Measurements from ENCODE around the gene DCC. TPM values are rescaled to one million over a fixed set of nuclear protein-coding genes. Genes with fewer than 3 reads are reported as not detected.

The DCC gene
- total and polyA plus RNA-seq, 12 donors: under 0.01 to 0.89 (median 0.09) TPM; not detected in 8

GRCh38 chr18:52824126-52824525 is 484.1 kb downstream of the DCC start:
- Histone ChIP-seq H3K4me3 (no peak overlapping the region), H3K4me1 (no peaks in the 10 kb centered on the region), H3K27ac (peak overlapping the region in 1 of 10 donors; percentile 9), H3K27me3 (no peaks in the 10 kb centered on the region), H3K9me3 (no peaks in the 10 kb centered on the region), H3K36me3 (no peaks in the 10 kb centered on the region)
- intact Hi-C loops (cut with DNase I): no loop called here
- TF ChIP-seq, protein P1, sequence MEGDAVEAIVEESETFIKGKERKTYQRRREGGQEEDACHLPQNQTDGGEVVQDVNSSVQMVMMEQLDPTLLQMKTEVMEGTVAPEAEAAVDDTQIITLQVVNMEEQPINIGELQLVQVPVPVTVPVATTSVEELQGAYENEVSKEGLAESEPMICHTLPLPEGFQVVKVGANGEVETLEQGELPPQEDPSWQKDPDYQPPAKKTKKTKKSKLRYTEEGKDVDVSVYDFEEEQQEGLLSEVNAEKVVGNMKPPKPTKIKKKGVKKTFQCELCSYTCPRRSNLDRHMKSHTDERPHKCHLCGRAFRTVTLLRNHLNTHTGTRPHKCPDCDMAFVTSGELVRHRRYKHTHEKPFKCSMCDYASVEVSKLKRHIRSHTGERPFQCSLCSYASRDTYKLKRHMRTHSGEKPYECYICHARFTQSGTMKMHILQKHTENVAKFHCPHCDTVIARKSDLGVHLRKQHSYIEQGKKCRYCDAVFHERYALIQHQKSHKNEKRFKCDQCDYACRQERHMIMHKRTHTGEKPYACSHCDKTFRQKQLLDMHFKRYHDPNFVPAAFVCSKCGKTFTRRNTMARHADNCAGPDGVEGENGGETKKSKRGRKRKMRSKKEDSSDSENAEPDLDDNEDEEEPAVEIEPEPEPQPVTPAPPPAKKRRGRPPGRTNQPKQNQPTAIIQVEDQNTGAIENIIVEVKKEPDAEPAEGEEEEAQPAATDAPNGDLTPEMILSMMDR (IDR thresholded peaks at IDR 0.05): no peak
- ATAC-seq: peak in 1 of 8 donors; percentile 22
- DNase-seq: no peak
- 47 to 75% methylated on average over 3 of the region's 3 CpGs for WGBS, 2 donors

- no peak for ATAC-seq
- TF ChIP-seq, protein P1 (IDR thresholded peaks at IDR 0.05): no peak
- intact Hi-C loops (cut with DNase I): no loop called here
Measured at GRCh38 chr18:52826994-52827393, 487.0 kb downstream of the DCC start.

GRCh38 chr18:52829320-52829719 is 489.3 kb downstream of the DCC start:
- H3K27me3 ChIP-seq: no peaks in the 10 kb centered on the region
- H3K36me3 ChIP-seq: no peaks in the 10 kb centered on the region
- no peak overlapping the region for H3K27ac ChIP-seq
- TF ChIP-seq, protein P1 (IDR thresholded peaks at IDR 0.05): no peak
- intact Hi-C loops (cut with DNase I): no loop called here
- no peaks in the 10 kb centered on the region for H3K9me3 ChIP-seq
- no peak for ATAC-seq
- H3K4me3 ChIP-seq: no peak overlapping the region
- no peaks in the 10 kb centered on the region for H3K4me1 ChIP-seq
- DNase-seq: no peak

More at GRCh38 chr18:52826994-52827393, 487.0 kb downstream of the DCC start:
- H3K4me1 ChIP-seq: no peaks in the 10 kb centered on the region
- no peak overlapping the region for H3K27ac ChIP-seq
- DNase-seq: no peak
- no peaks in the 10 kb centered on the region for H3K36me3 ChIP-seq
- H3K9me3 ChIP-seq: no peaks in the 10 kb centered on the region
- WGBS, 2 donors: 72 to 82% methylated on average over 3 of the region's 3 CpGs
- H3K27me3 ChIP-seq: no peaks in the 10 kb centered on the region
- no peak overlapping the region for H3K4me3 ChIP-seq

GRCh38 chr18:52829876-52830405 is 489.9 kb downstream of the DCC start:
- no peaks in the 10 kb centered on the region for H3K4me1 ChIP-seq
- no peaks in the 10 kb centered on the region for H3K27me3 ChIP-seq
- H3K4me3 ChIP-seq: no peak overlapping the region
- no peaks in the 10 kb centered on the region for H3K36me3 ChIP-seq
- H3K9me3 ChIP-seq: no peaks in the 10 kb centered on the region
- ATAC-seq (no peak), DNase-seq (no peak)
- TF ChIP-seq, protein P1 (IDR thresholded peaks at IDR 0.05): no peak
- intact Hi-C loops (cut with DNase I): no loop called here
- no peak overlapping the region for H3K27ac ChIP-seq
- 57 to 83% methylated on average over 4 of the region's 4 CpGs for WGBS, 2 donors
